Measurements from ENCODE around the gene GORASP2. TPM values are rescaled to one million over a fixed set of nuclear protein-coding genes. Genes with fewer than 3 reads are reported as not detected.

The GORASP2 gene
- 10 to 100 TPM; 44.7 to 57.5 (median 55.6) TPM for total RNA-seq
- 10 to 100 TPM; 17.3 to 31.4 (median 22.2) TPM for polyA plus RNA-seq
- long read RNA-seq, donor 1, transcript GORASP2-201 (10 exons, 3,173 nt): major isoform, 15 of 39 reads
- long read RNA-seq, donor 1, partial matches to known transcripts: 22 of 39 reads
- long read RNA-seq, donor 1, other reads (novel, unspliced or antisense): 0 of 39 reads
- long read RNA-seq, donor 2, transcript GORASP2-201 (10 exons, 3,173 nt): major isoform, 23 of 40 reads
- long read RNA-seq, donor 2, partial matches to known transcripts: 13 of 40 reads
- long read RNA-seq, donor 2, other reads (novel, unspliced or antisense): 0 of 40 reads

DNA sequence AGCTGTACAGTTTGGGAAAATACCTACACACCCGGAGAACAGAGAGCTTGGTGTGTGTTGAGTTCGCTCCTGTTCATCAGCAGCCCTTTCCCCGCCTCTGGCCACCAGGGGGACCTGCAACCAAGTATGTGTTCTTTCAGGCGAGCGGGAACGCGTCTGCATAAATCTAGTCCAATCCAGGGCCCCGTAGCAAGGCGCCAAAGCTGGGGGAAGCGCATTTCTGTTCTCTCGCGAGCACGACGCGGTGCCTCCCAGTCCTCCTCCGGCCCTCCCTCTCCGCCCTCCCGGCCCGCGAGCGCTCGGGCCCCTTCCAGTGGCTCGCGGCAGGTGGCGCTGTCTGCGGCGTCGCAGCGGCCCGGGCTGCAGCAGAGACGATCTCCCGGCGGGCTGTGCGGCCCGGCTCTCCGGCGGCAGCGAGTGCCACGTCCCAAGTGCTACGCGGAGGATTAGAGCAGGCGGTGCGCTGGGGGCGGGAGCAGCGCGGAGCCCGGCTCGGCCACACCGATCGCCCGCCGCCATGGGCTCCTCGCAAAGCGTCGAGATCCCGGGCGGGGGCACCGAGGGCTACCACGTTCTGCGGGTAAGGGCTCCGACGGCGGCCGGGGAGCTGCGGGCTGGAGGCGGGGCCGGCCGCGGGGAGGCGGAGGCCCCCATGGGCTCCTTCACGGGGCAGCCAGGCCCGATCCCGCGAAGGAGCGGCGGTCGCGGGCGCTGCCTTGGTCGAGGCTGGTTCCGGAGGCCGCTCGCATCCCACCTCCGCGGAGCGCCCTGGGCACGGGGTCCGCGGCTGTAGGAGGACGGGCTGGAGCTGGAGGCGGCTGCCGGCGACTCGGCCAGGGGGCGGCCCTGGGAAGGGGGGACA is at the start of gene GORASP2:
GORASP2 (plus strand) TSS at position 430 of the 862 bp plus-strand sequence; CDS start at position 518, 88 bp downstream.
- Histone ChIP-seq H3K27me3 (replicated peaks in 1 of 7) (no peaks in the 10 kb centered on the region), H3K27ac (peak within 1 kb of the TSS; percentile 83 to 98 (median 94)), H3K9me3 (peaks cover 0 to 7% (median 6%) of the 10 kb centered on the region in 8 donors), H3K36me3 (peaks cover 0 to 2% (median 0%) of the 10 kb centered on the region in 6 donors), H3K4me3 (peak within 1 kb of the TSS; percentile 67 to 99 (median 94)), H3K4me1 (peaks cover 21 to 50% (median 37%) of the 10 kb centered on the region in 6 donors)
- DNase-seq: peak; percentile 100
- intact Hi-C loops (cut with DNase I; ENCODE audit: low total_unique reads): no loop called here
- WGBS, 5 donors: 0 to 1% (median 1%) methylated on average over 38 to 95 of the region's 95 CpGs
- TF ChIP-seq, protein P1, sequence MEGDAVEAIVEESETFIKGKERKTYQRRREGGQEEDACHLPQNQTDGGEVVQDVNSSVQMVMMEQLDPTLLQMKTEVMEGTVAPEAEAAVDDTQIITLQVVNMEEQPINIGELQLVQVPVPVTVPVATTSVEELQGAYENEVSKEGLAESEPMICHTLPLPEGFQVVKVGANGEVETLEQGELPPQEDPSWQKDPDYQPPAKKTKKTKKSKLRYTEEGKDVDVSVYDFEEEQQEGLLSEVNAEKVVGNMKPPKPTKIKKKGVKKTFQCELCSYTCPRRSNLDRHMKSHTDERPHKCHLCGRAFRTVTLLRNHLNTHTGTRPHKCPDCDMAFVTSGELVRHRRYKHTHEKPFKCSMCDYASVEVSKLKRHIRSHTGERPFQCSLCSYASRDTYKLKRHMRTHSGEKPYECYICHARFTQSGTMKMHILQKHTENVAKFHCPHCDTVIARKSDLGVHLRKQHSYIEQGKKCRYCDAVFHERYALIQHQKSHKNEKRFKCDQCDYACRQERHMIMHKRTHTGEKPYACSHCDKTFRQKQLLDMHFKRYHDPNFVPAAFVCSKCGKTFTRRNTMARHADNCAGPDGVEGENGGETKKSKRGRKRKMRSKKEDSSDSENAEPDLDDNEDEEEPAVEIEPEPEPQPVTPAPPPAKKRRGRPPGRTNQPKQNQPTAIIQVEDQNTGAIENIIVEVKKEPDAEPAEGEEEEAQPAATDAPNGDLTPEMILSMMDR (IDR thresholded peaks at IDR 0.05 in 8 of 11, conservative IDR thresholded peaks at IDR 0.05 in 3 of 11): peak; percentile 98 to 100 (median 100)
- TF ChIP-seq POLR2AphosphoS5 (IDR thresholded peaks at IDR 0.05): peak; percentile 94 to 97 (median 96)
- peak; percentile 60 to 71 (median 70) for TF ChIP-seq POLR2A (IDR thresholded peaks at IDR 0.05)

DNA sequence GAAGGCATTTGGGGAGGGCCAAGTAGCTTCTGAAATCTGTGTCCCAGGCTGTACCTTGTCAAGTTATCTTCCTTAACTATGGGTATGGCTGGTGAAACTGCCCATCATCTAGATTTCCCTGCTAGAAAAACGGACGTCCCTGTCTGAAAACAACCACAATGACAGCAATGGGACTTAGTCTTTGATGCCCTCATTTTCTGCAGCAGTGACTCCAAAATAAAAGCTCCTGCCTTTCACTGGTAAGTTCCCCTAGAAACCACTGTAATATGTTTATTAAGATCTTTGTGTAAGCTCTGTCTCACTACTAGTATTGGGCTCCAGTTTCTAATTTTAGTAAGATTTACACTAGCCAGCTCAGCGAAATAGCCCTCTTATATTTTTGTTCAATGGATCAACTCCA is 47.2 kb upstream of the GORASP2 start:
- 63 to 78% (median 70%) methylated on average over 3 of the region's 3 CpGs for WGBS, 5 donors
- DNase-seq: no peak

DNA sequence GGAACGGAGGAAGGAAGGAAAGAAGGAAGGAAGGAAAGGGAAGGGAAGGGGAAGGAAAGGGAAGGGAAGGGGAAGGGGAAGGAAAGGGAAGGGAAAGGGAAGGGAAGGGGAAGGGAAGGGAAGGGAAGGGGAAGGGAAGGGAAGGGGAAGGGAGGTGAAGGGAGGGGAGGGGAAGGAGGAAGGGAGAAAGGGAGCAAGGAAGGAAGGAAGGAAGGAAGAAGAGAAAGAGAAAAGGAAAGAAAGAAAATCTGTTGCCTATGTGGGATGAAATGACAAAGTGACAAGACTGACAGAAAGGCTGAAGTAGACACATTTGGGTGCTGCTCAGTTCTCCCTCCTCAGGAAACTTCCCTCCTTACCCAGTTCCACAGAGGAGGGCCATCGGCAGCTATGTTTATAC is 46.3 kb upstream of the GORASP2 start:
- TF ChIP-seq POLR2A (IDR thresholded peaks at IDR 0.05) (no peak), POLR2AphosphoS5 (IDR thresholded peaks at IDR 0.05) (no peak)
- TF ChIP-seq, protein P1 (IDR thresholded peaks at IDR 0.05 in 8 of 11, conservative IDR thresholded peaks at IDR 0.05 in 3 of 11): no peak
- Histone ChIP-seq H3K4me3 (no peak overlapping the region), H3K27ac (no peak overlapping the region), H3K36me3 (no peaks in the 10 kb centered on the region), H3K4me1 (peaks cover 0 to 7% (median 0%) of the 10 kb centered on the region in 6 donors), H3K27me3 (replicated peaks in 1 of 7) (peaks cover 0 to 13% (median 0%) of the 10 kb centered on the region in 7 donors), H3K9me3 (no peaks in the 10 kb centered on the region)
- intact Hi-C loops (cut with DNase I; ENCODE audit: low total_unique reads): no loop called here
- WGBS, 5 donors: 81 to 93% (median 82%) methylated on average over 2 of the region's 2 CpGs
- DNase-seq: no peak

More for the DNA sequence above, 47.2 kb upstream of the GORASP2 start:
- intact Hi-C loops (cut with DNase I; ENCODE audit: low total_unique reads): no loop called here
- Histone ChIP-seq H3K27me3 (replicated peaks in 1 of 7) (peaks cover 0 to 13% (median 0%) of the 10 kb centered on the region in 7 donors), H3K9me3 (no peaks in the 10 kb centered on the region), H3K36me3 (no peaks in the 10 kb centered on the region), H3K4me3 (no peak overlapping the region), H3K27ac (no peak overlapping the region), H3K4me1 (peaks cover 0 to 7% (median 0%) of the 10 kb centered on the region in 6 donors)
- TF ChIP-seq, protein P1 (IDR thresholded peaks at IDR 0.05 in 8 of 11, conservative IDR thresholded peaks at IDR 0.05 in 3 of 11): no peak
- TF ChIP-seq POLR2A (IDR thresholded peaks at IDR 0.05): no peak
- no peak for TF ChIP-seq POLR2AphosphoS5 (IDR thresholded peaks at IDR 0.05)
